Stimulated activated CD4-positive, alpha-beta T cell treated with anti-CD3 and anti-CD28 coated beads, Interleukin-12 subunit alpha, Interleukin-12 subunit beta, amount 100 ng/mL, for 4 hours (primary cell): Measurements from ENCODE around the gene SCTR.

ENCODE experiments used
- DNase-seq: peaks from one replicate; pipeline ENCODE4 v3.0.0-alpha.2; 2020

SCTR gene

GRCh38 chr2:119440873-119441272, 83.4 kb downstream of the SCTR start:
- DNase-seq: no peak

- no peak for DNase-seq
These were observed 83.8 kb downstream of the SCTR start for GRCh38 chr2:119440501-119440870.

DNA sequence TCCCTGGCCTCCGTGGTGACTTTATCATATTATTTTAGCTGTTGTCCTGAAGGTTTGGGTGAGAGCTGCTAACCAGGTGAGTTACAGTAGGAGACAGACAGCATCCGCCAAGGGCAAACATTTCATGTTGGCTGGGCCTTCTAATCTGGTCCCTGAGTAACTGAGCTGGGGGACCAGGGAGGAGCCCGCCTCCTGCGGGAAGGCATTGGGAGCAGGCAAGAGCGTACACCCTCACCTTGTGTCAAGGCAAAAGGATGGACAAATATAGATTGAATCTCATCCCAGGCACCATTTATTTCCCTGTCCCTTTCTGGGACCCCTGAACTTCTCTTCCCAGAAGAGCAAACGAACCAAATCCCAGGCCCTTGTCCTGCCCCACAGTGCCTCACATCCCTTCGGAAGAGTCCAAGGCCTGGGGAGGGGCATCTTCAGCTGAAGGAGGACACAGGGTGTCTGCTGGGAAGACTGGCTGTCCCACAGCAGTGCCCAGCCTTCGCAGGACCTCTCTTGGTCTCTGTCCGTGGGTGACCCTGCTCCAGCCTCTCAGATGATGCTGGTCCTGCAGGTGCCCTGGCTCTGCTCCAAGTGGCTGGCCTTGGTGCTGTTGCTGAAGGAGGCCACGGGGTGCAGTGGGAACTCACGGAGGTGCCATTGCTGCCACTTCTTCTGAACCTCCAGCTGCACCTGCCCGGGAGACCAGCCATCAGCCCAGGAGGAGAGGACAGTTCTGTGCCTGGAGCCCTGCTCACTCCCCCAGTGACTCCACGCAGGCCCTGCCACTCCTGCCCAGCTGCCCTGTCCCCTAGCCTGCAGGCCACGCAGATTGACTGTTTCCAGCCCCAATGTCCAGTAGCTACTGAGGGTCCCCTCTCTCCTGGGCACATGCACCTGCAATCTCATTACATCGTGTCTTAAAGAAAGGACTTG, 84.4 kb downstream of the SCTR start:
- DNase-seq: no peak

DNA sequence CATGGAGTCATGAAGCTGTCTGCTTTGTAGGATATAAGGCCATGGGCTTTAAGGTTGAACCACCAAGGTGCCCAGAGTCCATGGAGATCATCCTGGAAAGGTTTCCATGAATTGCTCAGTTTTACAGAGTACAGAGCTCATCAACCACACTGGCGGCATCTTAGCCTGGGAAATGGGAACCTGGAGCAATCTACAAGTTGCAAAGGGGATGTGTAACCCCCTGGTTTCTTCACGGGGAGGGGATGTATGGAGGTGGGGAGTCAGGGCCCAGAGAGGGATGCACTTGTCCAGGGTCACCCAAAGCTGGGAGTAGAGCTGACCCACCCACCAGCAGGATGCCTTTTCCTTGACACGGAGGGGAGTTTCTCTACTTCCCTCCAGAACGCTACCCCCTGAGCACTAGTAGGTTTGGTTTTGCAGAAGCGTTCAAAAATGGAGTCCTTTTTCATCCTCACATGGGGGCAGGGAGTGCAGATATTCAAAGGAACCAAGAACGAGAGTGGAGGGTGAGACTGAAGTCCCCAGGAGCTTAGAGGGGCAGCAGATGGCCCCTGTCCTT, 85.5 kb downstream of the SCTR start:
- no peak for DNase-seq

GRCh38 chr2:119438128-119438656, 86.1 kb downstream of the SCTR start:
- DNase-seq: no peak

DNA sequence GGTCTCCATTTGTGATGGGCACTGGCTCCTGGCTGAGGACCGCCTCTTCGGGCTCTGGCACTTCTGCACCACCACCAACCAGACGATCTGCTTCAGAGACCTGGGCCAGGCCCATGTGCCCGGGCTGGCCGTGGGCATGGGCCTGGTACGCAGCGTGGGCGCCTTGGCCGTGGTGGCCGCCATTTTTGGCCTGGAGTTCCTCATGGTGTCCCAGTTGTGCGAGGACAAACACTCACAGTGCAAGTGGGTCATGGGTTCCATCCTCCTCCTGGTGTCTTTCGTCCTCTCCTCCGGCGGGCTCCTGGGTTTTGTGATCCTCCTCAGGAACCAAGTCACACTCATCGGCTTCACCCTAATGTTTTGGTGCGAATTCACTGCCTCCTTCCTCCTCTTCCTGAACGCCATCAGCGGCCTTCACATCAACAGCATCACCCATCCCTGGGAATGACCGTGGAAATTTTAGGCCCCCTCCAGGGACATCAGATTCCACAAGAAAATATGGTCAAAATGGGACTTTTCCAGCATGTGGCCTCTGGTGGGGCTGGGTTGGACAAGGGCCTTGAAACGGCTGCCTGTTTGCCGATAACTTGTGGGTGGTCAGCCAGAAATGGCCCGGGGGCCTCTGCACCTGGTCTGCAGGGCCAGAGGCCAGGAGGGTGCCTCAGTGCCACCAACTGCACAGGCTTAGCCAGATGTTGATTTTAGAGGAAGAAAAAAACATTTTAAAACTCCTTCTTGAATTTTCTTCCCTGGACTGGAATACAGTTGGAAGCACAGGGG, 87.1 kb downstream of the SCTR start:
- no peak for DNase-seq

DNA sequence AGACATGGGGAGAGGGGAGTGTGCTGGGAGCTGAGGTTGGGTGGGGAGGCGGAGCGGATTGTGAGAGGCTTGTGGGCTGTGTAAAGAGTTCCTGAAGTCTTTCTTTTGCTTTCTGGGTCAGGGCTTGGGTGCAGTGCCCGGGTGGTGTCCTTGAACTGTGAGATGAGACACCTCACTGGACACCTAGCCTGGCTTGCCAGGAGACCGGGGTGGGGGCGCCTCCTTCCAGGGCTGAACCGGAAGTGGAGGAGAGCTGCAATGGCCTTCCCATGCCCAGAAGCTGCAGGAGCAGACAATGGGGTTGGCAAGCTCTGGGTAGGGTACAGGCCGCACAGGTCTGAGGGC, 88.4 kb downstream of the SCTR start:
- no peak for DNase-seq

DNA sequence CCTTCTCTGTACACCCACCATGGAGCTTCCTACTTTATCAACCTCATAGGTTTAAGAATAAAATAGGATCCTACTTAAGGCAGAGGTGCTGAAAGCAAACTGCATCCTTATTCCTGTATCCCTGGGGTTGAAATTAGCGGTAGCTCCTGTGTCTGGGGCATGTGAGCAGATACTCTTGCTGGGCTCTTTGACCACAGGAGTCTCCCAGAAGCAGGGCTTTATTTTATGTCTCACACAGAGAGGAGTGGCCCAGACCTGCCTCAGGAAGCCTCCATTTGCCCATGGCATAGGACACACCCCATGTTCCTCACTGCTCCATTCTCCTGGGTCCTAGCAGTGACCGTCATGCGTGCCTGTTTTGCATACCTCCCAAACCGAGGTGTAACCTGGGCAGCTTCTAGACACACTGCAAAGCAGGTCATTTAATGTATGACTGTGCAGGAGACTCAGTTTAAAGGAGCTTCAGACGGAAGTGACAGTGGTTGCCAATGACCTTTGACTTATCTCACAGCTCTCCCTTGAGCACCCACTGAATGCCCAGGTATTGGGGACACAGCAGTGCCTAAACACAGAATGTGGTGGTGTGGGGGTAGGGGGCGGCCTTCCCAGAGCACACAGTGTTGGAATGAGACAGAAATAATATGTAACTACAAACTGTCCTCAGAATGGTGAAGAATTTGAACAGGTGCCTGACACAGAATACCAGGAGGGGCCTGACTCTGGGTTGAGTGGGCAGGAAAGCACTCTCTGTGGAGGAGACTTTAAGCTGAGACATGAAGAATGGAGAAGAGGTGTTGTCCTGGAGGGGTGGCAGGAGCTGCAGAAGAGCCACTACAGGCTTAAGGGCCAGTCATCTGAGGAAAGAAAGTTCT, 89.0 kb downstream of the SCTR start:
- DNase-seq: no peak

GRCh38 chr2:119434664-119435063, 89.6 kb downstream of the SCTR start:
- no peak for DNase-seq

- no peak for DNase-seq
These were observed 90.5 kb downstream of the SCTR start for GRCh38 chr2:119433636-119434327.

GRCh38 chr2:119432851-119433522, 91.3 kb downstream of the SCTR start:
- DNase-seq: no peak

- DNase-seq: no peak
These were observed 92.1 kb downstream of the SCTR start for GRCh38 chr2:119431976-119432850.

DNA sequence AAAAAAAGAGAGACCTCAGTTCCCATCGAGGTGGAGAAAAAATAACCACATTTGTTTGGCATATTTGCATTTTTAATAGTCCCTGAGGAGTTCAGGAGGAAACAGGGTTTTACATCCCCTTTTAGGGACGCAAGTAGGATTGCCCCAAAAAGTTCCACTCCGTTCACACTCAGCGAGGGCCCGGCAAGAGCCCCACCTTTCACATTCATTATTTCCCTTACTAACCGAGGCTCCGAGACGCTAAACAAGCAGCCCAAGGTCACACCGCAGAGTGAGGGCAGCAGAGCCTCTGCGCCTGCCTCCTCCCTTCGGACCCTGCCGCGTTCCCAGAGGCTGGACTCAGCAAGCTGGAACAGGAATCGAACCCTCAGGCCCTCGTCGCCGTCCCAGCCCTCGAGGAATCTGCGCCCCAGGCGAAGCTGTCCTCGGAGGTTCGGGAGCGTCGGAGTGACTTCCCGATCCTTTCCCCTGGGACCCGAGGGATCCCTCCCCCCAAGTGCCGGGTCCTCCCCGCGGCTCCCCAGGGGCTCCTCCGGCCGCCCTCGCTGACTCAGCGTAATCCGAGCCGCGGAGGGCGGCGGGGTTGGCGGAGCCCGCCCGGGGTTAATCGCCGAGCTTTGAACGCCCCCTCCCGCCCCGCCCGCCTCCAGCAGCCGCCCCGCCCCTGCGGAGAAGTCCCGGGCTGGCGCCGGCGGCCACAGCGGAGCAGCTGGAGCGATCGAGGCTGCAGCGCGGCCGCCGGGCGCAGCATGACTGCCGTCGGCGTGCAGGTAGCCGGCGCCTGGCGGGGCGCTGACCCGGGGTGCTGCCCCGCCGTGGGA, 92.9 kb downstream of the SCTR start, which contains the start of gene TMEM37:
TMEM37 (plus strand) TSS at position 700 of the 821 bp plus-strand sequence; CDS start at position 750, 50 bp downstream.
- DNase-seq: peak; percentile 4

DNA sequence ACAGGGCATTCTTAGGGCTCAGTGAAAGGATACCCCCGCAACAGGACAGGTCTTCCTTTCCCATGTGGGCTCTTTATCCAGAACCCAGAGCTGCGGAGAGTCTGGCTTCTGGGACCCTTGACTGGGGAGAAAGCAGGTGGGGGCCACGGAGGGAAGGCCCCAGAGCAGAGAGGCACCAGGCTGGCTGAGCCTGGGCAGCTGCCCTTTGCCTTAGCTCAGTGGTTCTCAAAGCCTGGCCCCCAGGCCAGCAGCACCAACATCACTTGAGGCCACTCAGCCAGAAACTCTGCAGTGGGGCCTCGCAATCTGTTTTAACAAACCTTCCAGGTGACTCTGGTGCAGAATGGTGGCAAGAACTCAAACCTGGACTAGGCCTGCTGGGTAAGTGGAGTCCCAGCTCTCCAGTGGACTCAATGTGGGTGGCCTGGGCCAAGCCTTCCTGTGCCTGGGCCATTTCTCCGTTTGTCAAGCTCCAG, 94.2 kb downstream of the SCTR start:
- no peak for DNase-seq

- no peak for DNase-seq
These were observed 94.9 kb downstream of the SCTR start for GRCh38 chr2:119429225-119429981.

GRCh38 chr2:119428488-119429224, 95.6 kb downstream of the SCTR start:
- no peak for DNase-seq

DNA sequence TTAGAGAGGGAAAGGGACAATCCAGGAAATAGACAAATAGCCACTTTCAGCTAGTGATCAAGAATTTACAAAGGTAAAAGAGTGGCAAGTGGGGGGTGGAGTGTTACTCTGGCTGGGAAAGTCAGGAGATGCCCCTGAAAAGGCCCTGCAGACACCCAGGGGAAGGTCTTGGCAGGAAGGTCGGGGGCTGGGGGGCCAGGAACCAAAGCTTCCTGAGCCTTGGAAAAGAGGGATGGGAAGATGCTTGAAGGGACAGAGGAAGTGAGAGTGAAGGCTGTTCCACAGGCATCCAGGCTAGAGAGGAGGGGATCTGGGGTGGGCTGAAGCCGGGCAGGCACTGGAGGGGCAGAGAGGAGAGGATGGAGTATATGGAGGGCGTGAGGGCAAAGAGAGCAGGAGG, 96.5 kb downstream of the SCTR start:
- DNase-seq: no peak
